Sciatic nerve (tissue), 2 donors: ENCODE results near the gene CISD3. TPM values are rescaled to one million over a fixed set of nuclear protein-coding genes. Genes with fewer than 3 reads are reported as not detected.
"Not testable (repeated sequence)": the region's sequence is repeated elsewhere in the genome, so short reads cannot be mapped to it uniquely, and the experiment has no call there.

Source experiments
- ATAC-seq: fragments of 200-7000 bp; cut with Tn5 transposase; one replicate; pipeline ENCODE4 v1.9.1; 2020; ENCODE audit warnings: mild to moderate bottlenecking, moderate library complexity
- DNase-seq: peaks from one replicate; pipeline ENCODE4 v3.0.0-alpha.2; 2020; ENCODE audit warnings: low spot score
- intact Hi-C: fragments of 100-400 bp; cut with DNase I; formaldehyde crosslinking; loops from one replicate; pipeline ENCODE4 v1.14.2; 2022
- total RNA-seq: library from RNA; stranded (reverse); fragmentation: NEBNext Ultra II Directional; extraction: Animal tissue kit (Norgen Biotek cat#: 25700); gene quantifications from one replicate; pipeline ENCODE4 v1.2.1, GENCODE V29; 2021
- donor health status: DM: no; HTN: no; CAD: no.
- donor health status: DM: no; HTN: no; CAD: no.

The CISD3 gene
- total RNA-seq, 1 donor from 2014 or later: 17.3 TPM

DNA sequence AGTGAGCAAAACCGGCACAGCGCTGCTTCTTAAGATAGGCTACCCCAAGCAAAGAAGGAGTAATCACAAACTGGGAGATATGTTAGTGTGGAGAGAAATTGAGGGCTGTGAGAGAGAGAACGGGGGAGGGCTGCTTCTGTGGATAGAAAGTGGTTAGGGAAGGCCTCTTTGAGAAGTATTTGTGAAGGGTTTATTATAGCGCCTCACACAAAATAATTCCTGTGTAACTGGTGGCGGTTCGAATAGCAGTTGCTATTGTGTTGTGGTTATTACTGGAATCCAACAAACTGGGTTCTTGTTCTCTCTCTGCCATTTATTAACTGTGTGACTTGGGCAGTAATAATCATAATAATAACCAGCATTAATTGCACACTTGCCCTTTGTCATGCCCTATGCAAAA, 9.2 kb upstream of the CISD3 start:
- ATAC-seq (no peak), DNase-seq (no peak)
- intact Hi-C loops: no loop called here

DNA sequence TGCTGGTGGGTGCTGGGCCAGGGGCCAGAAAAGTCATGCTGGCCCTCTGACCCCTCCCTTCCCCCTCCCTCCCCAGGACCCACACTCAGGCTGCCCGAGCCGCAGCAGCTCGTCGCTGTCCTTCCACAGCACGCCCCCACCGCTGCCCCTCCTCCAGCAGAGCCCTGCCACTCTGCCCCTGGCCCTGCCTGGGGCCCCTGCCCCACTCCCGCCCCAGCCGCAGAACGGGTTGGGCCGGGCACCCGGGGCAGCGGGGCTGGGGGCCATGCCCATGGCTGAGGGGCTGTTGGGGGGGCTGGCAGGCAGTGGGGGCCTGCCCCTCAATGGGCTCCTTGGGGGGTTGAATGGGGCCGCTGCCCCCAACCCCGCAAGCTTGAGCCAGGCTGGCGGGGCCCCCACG, 8.3 kb upstream of the CISD3 start:
- DNase-seq: no peak
- intact Hi-C loops: no loop called here

DNA sequence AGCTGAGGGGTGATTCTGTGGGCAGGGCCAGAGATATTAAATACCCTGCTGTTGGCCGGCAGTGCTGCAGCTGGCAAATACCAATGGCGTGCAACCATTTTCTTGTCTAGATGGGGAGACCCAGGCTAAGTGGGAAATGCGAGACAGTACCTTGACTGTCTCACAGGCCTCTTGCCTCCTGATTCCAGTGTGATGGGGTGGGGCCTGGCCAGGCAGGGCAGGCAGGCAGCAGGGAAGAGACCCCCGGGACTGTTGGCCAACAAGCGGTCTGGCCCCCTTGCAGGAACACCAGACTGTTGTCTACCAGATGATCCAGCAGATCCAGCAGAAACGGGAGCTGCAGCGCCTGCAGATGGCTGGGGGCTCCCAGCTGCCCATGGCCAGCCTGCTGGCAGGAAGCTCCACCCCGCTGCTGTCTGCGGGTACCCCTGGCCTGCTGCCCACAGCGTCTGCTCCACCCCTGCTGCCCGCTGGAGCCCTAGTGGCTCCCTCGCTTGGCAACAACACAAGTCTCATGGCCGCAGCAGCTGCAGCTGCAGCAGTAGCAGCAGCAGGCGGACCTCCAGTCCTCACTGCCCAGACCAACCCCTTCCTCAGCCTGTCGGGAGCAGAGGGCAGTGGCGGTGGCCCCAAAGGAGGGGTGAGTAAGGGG, 5.7 kb upstream of the CISD3 start:
- intact Hi-C loops: no loop called here
- DNase-seq (peak; percentile 80), ATAC-seq (peak; percentile 53)

More for the DNA sequence above, 8.3 kb upstream of the CISD3 start:
- no peak for ATAC-seq

DNA sequence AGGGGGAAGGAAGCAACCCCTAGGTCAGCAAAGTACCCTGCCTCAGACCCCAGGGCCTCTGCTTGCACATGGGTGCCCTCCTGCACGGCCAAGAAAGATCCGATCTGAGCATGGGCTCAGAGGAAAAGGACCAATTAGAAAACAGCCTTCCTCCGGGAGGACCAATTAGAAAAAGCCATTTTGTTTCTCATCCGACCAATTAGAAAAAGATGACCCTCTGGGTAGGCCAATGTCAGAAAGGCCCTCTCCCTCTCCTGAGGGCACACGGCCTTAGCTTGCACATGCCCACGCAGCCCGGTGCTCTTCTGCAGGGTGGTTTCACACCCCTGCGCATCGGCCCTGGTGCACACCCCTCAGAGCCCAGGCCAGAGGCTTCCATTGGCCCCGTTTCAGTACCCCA, 5.1 kb upstream of the CISD3 start:
- intact Hi-C loops: no loop called here
- ATAC-seq (no peak), DNase-seq (no peak)

DNA sequence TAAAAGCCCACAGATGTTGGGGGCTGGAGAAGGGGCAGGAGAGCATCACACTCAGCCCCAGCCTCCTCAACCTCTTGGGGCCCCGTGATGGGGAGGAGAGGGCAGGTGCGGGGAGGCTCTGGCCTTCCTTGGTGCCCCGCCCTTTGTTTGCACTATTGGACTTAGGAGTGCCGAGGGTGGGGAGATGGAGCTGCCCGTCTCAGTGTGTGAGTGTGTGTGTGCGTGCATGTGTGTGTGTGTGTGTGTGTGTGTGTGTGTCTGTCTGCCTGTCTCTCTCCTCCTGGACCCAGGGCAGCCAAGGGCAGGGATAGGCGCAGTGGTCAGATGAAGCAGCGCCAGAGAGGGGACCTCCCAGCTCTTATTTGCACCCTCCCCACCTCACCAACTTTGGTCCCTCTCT, 4.0 kb upstream of the CISD3 start:
- not testable (repeated sequence) for DNase-seq

DNA sequence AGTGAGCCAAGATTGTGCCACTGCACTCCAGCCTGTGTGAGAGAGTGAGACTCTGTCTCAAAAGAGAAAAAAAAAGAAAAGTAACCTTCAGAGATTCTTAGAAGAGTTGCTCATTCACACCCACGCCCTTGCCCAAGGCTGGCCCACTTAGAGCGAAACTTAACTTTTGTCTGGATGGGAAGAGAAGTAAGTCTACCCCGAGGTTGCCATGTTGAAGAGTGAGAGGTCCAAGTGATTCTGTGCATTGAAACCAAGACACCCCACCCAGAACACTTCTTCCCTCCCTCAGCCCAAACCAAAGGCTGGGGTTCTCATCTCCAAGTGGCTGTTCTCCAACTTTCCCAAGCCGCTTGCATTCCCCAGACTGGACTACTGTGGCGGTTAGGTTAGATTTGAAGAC, 2.4 kb upstream of the CISD3 start:
- intact Hi-C loops: no loop called here
- ATAC-seq (no peak), DNase-seq (no peak)

More for the DNA sequence above, 4.0 kb upstream of the CISD3 start:
- ATAC-seq, intact Hi-C loops: not testable (repeated sequence)

DNA sequence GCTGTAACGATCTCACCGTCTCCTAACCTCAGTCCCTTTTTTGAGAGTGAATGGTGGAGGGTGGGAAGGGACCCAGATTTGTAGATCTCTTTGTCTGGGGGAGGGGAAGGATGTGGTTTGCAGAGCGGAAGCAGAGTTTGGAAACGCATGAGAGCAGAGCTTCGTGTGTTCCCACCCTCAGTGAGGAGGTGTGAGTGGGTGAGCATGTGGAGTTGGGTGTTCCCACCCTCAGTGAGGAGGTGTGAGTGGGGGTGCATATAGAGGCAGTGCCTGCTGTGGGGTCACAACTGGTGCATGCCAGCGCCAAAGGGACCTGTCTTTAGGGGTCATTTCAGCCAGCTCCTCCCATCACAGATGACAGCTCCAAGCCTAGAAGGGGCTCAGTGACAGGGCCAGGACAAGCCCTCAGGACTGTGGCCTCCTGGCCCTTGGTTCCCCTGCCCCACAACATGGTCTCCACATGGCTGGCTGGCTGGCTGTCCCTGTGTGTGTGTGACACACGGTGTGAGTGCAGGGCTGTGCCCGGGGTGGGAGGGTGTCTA, 1.8 kb upstream of the CISD3 start:
- intact Hi-C loops: no loop called here
- ATAC-seq (no peak), DNase-seq (no peak)

DNA sequence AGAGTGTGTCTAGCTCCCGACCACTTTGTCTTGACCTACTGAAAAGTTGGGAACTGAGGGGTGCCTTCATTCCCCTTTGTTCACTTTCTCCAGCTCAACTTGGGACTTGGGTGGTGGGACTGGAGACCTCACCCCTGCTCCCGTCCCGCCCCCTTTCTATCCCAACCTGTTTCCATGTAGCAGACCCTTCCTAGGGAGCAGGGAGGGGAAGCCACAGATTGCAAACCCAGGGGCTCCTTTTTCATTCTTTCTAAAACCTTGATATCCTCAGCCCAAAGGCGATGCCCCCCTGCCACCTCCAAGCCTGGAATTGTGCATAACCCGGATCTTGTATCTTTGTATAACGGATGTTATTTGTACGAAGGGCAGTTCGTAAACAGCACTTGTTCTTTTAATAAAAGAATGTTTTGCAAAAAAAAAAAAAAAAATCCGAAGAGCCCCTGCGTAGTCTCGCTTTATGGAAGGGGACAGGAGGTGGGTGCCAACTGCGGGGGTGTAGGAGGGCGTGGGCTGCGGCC, 714 bp upstream of the CISD3 start:
- no peak for ATAC-seq
- intact Hi-C loops: no loop called here
- DNase-seq: no peak

DNA sequence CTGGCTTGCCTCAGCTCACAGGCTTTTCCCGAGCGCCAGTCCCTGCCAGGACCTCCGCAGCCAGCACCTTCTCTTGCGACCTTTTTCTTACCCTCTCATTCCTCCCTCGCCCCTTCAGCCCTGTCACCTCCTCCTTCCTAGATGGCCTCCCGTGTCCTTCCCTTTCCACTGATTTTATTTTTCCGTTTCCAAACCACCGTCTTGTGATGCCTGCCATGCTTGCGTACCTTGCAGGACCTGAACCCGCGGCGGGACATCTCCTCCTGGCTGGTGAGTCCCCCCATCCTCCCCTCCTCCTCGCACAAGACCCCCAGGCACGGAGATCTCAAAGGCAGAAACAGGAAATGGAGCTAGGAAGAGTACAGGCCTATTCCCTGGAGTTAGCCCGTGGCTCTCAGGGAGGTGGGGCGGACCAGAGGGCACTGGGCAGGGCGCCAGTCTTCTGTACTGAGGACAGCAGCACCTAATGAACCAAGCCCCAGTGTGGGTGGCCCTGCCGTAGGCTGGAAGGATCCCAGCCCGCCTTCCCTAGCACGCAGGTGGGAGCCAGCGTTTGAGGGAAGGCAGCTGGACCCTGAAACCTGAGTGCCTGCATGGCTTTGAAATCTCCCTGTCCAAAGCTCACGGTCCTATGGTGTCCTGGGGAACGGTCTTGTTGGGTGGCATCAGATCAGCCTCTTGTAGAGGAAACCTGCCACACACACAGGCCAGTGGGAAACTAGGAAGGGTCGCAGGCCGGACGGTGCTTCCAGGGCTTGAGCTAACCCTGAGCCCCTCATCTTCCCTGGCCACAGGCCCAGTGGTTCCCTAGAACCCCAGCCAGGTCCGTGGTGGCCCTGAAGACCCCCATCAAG, 612 bp downstream of the CISD3 start:
- peak; percentile 84 for DNase-seq
- intact Hi-C loops: loop anchor here (5.0 kb wide), 1 partner anchor 53 kb away; no protein-coding TSS in a partner anchor
- ATAC-seq: peak; percentile 52

DNA sequence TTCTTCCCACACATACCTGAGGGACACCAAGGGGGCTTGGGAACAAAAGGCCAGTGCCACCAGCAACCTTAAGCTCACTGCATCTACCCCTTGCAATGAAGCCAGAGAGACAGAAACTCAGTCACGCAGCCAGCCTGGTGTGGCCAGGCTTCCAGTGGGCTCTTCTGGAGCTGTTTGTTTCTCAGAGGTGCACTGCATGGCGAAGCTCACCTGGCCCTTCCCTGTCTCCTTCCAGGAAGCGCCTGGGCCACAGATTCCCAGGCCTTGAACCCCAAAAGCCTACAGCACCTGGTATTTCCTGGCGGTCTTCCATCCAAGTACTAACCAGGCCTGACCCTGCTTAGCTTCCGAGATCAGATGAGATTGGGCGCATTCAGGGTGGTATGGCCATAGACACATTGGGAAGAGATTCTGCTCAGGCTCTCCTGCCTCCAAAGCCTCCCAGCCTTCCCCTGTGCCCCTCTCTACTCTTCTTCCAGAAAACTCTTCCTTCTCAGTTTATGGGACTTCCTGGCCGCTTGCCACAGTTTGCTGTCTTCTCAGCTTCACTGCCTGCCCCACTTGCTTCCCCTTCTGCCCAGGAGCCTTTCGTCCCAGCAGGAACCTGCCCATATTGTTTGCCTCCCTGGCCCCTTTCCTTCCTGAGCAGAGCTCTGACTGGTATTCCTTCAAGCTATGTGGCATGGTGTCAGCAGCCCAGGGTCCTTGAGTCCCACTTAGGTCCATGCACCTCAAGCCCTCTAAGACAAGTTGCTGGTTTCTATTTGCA, 1.6 kb downstream of the CISD3 start:
- intact Hi-C loops: loop anchor here (5.0 kb wide), 1 partner anchor 54 kb away; no protein-coding TSS in a partner anchor
- DNase-seq (no peak), ATAC-seq (no peak)

DNA sequence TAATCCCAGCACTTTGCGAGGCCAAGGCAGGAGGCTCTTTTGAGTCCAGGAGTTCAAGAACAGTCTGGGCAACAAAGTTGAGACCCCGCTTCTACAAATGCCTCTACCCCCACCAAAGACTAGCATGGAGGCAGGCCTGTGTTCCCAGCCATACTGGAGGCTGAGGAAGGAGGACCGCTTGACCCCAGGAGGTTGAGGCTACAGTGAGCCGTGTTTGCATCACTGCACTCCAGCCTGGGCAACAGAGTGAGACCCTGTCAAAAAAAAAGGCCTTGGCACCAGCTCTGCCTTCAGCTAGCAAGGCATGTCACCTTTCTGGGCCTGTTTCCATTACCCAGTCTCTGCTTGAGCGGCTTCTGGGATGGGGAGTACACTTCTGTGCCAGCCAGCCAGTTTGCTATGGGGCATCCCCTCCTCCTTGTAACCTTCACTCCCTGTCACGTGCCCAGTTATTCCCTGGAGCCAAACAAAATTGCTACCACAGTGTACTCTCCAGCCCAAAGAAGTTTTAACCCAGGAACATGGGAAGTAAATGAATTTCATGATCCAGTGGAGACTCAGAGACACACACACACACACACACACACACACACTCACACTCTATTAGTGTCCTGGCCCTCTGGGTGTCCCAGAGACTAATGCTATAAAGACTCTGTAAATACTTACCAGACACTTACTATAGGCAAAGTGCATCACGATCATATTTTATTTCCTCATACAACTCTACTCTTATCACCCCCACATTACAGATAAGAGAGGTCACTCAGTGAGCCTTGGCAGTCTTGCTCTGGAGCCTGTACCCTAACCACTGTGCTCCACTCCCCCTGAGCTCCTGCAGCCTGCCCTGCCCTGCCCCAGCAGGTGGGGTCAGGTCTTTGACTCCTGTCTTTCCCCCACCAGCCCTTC, 2.5 kb downstream of the CISD3 start:
- intact Hi-C loops: loop anchor here (5.0 kb wide), 1 partner anchor 55 kb away; no protein-coding TSS in a partner anchor
- DNase-seq (no peak), ATAC-seq (no peak)

DNA sequence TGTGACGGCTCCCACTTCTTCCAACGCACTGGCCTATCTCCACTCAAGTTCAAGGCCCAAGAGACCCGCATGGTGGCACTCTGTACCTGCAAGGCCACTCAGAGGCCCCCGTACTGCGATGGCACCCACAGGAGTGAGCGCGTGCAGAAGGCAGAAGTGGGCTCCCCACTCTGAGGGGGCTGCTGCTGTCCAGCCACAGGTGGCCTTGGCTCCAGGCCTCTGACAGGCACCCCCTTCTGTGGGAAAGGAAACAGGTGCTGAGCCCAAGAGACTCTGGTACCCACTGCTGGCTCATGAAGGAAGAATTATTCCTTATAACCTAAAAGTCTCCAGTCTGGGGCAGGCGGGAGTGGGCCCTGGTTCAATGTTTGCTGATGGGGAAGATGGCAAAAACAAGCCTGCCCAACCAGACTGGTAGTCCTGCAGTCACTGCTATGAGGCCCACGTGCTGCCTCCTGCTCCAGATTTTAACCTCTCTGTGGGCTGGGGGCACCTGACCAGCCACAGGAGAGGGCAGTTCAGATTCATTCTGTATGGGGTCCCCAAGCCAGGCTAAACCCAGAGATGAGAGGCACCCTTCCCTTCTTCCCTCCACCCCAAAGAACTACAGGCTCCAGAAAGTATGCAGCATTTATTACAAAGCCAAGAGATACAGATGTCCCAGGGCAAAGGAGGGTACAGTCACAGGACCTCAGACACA, 3.3 kb downstream of the CISD3 start:
- DNase-seq: no peak
- ATAC-seq: no peak
- intact Hi-C loops: loop anchor here (5.0 kb wide), 1 partner anchor 56 kb away; no protein-coding TSS in a partner anchor

DNA sequence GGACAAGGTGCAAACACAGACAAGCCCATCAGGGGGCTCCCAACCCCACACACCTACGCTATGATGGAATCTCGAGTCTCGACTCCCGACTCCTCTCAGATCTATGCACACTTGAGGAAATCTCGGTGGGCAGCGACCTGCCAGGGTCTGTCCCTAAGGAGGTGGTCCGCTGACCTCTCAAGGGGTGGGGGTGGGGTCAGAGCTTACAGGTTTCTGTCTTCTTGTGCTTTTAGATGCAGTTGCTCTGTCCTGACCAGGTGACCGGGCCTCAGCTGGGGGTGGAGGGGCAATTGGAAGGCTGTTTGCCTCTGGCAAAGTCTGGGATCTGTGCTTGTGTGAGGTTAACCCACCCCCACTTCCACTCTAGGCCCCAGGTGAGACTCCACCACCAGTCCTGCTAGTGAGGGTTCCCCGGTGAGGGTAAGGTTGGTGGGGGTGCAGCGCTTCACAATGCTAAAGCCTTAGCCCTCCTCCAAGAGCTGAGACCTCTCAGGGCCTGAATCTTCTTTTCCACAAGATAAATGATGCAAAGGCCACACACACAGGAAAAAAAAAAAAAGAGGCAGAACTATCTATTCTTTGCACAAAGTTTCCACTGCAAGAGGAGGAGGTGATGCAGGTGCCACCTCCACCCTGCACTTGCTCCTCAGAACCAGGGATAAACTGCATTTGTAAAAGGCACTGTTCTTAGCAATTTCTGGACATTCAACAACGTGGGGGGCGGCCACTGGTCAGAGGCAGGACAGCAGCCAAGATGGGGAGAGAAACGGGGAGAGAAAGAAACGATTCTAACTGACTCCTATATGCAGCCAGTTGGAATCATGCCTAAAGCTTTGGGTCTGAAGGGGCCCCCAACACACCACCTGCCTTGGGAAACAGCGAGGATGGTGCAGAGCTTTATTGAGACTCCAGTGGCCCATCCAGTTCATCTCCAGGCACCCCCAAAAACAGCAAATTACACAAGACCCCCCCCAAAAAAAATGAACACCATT, 4.1 kb downstream of the CISD3 start:
- no peak for ATAC-seq
- intact Hi-C loops: loop anchor here (5.0 kb wide), 1 partner anchor 57 kb away; no protein-coding TSS in a partner anchor
- no peak for DNase-seq

DNA sequence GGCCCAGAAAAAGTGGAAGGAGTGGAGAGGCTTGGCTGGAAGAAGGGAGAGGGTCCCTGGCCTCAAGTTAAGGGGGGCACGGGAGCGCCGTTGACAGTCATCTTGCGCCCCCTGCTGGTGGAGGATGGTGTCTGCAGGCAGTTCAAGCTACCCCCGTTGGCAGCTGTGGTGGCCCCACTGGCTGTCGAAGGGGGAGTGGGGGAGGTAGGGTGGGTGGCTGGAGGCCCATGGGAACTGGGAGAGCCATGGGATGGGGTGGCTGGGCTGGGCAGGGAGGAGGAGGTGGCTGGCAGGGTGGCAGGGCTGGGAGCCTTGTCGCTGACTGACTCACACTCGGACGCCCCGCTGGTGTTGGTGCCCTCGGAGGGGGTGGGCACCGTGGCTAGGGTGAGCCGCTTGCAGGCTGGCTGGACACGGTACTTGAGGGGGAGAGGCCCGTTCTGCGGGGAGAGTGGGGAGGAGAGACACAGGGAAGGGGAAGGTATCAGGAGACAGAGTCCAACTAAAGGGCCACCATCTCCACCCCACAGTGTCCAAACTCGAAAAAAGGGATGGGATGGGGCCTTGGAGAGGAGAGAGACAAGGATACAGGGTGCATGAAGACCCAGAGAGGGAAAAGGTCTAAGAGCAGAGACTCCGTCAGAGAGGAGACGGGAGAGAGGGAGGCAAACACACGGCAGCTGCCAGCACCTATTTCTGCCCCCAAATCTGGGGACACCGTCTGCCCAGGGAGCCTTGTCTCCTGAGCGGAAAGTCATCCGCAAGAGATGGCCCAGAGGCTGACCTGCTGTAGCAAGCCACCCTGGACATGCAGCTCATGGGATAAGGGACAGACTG, 5.2 kb downstream of the CISD3 start:
- peak; percentile 86 for DNase-seq
- intact Hi-C loops: no loop called here
- ATAC-seq: peak; percentile 26

DNA sequence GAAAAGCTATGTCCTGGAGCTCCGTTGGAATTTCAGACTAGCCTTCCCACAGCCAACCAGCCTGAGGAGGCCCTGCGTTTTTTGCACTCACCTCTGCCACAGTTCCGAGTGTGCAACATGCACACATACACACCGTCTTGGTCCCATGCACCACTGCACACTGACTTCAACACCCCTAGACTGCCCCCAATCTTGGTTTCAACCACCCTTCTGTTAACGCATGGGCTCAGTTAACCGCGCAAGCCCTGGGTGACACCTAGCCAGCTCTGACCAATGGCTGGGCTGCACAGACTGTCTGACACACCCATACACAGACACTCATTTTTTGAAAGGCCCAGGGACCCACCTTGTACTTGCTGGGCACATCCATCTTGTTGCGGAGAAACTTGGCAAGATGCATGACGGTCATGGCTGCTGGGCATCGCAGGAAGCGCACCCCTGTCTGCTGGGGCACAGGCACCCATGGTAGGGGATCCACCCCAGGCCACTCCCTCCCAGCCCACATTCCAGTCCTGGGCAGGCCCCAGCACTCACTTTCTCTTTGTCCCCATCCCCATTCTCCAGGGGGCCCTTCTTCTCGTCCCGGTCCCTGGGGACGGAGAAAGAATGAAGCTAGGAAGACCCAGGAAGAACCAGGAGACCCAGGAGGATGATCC, 8.0 kb downstream of the CISD3 start:
- ATAC-seq: no peak
- no peak for DNase-seq

More for the DNA sequence above, 8.0 kb downstream of the CISD3 start:
- intact Hi-C loops: no loop called here
